RPMI8226 (cell line): Measurements from ENCODE around the gene MCTP1.
"Not testable (repeated sequence)": the region's sequence is repeated elsewhere in the genome, so short reads cannot be mapped to it uniquely, and the experiment has no call there.

Source experiments
- DNase-seq: peaks from one replicate; pipeline ENCODE4 v3.0.0-alpha.2; 2015

Gene MCTP1

DNA sequence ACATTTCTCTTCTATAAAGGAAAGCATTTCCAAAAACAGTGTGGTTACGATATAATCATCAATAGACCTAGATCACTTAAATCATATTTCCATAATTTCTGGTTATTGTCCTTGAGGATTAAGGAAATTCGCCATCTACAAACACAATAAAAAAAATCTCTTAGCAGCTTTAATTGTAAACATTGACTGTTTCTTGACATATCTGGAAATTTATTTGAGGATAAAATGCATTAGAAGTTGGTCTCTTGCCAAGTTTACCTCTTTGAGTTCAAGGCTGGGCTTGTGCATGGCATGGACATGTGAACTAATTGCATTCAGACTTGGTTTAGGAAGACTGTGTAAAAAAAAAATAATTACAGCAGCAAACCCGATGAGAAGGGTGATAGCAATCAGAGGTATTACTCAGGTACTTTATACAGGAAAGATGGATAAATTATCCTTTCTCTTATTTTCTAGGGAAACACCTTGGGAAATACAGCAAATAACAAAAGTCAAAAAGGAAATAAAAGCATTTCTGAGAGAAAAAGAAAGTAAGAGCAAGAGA is 428.6 kb downstream of the MCTP1 start:
- no peak for DNase-seq

- no peak for DNase-seq
Observed at GRCh38 chr5:94855543-94855942, 429.4 kb downstream of the MCTP1 start.

DNA sequence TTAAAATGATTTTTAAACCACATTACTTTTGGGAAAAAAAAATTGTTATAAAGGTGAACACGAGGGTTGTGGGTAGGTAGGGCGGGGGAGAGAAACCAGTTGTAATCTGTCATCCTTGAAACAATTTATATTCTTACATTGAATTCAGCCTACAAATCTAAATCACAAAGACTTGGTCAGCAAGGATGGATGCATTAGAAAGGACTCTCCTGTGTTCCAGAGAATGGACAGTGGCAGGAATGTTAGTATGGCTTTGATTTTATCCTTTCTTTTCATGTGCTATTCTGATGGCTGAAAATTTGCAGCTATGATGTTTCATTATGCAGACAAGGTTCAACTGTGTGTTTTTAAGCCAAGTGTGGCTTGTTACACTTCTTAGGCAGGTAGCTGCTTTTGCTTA is 431.8 kb downstream of the MCTP1 start:
- DNase-seq = no peak

DNA sequence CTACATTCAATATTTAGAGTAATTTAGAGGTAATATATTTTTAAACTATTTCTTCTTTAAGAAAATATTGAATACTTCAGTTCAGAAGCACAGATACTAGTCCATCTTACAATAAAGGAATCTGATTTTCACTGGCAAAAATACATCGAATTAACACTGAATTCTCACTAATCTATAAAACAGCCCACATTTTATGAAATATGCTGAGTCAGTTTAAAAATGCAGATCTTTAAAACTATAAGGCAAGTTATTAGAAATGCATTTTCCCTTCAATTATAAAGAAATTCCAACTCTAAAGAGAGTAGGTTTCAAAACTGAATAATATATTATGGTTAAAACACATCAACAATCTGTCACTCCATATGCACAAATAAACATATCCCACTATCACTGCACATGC is 433.9 kb downstream of the MCTP1 start:
- no peak for DNase-seq

- peak; percentile 22 for DNase-seq
Observed at GRCh38 chr5:94849821-94850736, 434.8 kb downstream of the MCTP1 start.

DNA sequence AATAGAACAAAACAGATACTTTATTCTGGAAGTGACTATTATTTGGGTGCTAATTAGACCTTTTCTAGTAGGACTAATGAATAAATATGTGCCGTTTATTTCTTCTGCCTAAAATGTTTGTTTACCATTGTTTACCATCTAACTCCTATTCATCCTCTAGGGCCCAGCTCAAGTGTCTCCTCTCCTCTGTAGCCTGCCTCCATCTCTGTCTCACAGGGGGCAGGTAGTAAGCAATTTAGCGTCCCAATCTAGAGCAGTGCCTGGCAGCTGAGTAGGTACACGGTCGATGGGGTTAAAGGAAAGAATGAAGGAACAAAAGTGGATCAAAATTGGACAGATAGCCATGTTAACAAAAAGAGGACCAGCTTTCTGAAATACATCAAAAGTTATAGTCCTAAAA is 435.6 kb downstream of the MCTP1 start:
- no peak for DNase-seq

DNA sequence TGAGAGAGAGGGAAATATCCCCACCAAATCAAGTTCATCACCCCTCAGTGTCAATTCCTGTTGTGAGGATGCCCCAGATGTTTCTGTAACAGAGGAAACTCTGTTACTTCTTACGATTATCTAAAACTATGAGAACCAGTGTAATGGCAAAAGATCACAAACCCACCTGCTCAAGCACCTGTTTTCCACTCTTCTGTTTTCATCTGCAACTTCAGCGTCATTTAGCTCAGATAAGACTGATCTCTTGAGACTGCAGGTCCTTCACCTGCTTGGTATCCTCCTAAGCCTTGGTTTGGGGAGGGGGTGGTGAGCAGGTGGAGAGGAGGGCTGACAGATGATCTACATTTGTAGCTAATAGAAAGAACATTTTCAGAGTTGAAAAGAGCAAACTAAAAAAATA is 437.2 kb downstream of the MCTP1 start:
- no peak for DNase-seq

DNA sequence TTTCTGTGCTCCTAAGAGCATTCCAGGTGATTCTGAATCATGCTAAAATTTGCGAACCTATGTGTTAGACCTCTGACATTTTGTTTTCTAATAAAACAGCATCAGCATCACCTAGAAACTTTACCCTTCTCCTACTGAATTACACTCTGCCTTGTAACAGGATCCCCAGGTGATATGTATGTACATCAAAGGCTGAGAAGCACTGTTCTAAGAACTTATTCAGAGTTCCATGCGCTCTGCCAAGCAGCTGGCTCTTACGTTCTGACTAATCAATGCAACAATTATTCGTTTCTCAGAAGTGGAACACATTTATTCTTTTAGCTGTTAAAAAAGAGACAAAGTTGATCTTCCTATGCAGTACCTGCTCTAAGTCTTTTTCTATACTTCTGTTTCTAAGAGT is 437.9 kb downstream of the MCTP1 start:
- DNase-seq = no peak

GRCh38 chr5:94845696-94846095 is 439.2 kb downstream of the MCTP1 start:
- not testable (repeated sequence) for DNase-seq

- DNase-seq = no peak
Observed at GRCh38 chr5:94841598-94842322, 443.1 kb downstream of the MCTP1 start.

DNA sequence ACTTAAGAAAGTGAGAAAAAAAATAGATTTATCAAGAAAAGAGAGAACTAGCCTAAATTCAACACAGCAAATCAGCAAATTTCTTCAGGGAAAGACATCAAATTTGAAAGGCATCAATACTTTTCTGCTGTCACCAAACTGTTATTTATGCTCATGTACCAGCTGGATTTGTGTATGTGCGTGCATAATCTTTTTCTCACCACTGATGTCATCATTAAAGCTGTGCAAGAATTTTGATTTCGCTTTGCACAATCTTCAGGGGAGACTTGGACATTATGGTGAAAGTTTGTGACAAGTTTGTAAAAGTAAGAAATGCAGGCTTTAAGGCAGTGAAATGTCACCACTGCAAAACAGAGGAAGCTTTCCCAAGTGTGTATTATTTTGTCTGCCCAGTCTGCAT is 451.0 kb downstream of the MCTP1 start:
- DNase-seq = no peak

DNA sequence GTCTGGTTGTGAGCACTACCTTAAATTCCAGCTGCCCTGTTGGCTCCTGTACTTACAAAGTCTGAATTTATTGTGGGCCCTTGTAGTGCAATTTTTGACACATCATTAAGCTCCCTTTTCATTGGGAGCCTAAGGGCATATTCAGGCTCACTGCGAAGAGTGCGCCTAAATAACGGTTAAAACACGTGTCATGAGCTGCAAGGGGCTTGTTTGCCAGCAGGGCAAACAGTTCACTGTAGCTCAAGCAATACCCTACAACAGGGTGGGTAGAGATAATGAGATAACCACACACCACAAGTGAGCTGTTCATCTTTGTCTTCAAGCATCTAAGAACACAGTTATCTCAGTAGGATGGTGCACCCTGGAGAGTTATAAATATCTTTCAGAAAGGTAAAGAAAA is 452.2 kb downstream of the MCTP1 start:
- DNase-seq = no peak

DNA sequence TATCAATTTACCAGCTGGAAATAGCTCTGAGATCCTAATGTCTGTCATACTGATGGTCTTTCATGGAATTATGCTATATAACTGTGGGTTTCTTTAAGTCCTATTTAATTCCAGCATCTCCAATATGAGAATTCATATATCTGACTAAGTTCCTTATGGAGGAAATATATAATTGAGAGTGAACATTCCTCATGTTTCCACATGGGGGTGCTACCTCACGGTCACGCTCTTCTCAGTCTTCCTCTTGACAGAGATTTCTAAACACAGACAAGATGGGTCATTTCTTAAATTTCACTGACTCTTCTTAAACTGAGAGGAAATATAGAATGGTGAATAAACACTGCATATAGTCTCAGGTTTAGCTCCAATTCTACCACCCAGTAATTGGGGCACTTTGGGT is 454.4 kb downstream of the MCTP1 start:
- DNase-seq = peak; percentile 4

- DNase-seq = not testable (repeated sequence)
Observed at GRCh38 chr5:94828222-94828621, 456.7 kb downstream of the MCTP1 start.

DNA sequence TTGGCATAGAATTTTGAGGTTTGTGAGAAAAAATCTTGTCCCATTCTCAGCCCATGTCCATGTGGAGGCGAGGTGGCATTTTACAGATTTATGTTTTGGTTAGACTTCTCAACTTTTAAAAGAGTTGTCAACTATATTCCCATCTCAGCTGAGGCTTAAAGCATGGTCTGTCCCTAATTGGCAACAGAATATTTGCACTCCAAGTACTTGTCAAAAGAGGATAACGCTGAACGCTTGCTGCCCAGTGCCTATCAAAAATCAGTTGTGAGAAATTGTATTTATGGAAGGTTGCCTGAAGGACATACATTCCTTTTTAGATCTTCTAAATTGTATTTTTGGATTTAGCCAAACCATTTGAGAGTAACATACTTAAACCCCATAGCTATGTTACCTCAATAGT is 464.4 kb downstream of the MCTP1 start:
- DNase-seq = no peak

- no peak for DNase-seq
Observed at GRCh38 chr5:94818904-94819303, 466.0 kb downstream of the MCTP1 start.

GRCh38 chr5:94815313-94816039 is 469.4 kb downstream of the MCTP1 start:
- DNase-seq = no peak

DNA sequence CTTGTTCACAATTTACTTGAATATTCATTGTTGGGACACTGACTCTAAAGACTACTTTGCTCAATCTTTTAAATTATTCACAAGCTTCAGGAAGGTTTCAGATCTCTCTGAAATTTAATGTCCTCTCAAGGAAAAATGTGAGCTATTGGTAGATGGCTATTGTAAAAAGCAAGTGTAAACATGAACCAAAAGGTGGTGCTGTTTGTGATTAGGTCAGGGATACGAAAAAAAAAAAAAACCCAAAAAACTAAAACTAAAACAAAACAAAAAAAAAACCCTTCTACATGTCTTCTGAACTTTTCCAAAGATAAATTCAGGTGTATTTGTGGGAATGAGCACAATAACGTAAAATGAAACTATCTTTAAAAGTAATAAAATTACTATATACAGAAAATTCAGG is 472.7 kb downstream of the MCTP1 start:
- no peak for DNase-seq

- no peak for DNase-seq
Observed at GRCh38 chr5:94811331-94811730, 473.6 kb downstream of the MCTP1 start.

DNA sequence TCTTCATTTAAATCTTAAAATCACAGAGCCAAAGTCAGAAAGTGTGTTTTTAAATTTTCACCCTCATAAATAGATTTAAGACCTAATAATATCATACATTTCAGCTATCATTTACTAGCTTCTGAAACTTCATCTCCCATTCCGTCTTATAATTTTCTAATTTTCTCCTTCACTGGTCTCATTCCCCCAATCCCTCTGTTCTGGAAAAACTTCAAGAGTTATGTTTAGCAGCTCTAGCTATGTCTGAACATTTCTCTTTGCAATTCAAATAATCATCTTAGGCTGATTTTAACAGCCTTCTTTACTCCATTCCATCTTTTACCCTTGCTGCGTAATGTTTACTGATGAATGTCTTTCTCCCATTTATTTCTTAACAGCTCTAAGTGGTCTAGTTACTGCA is 474.0 kb downstream of the MCTP1 start:
- DNase-seq = no peak

- no peak for DNase-seq
Observed at GRCh38 chr5:94810281-94810680, 474.6 kb downstream of the MCTP1 start.

GRCh38 chr5:94808497-94808896 is 476.4 kb downstream of the MCTP1 start:
- DNase-seq = no peak

GRCh38 chr5:94807985-94808384 is 476.9 kb downstream of the MCTP1 start:
- DNase-seq = no peak
